K562 (cell line): ENCODE measurements around the gene EEA1.

Experiments used
- FOS ChIP-seq: IDR thresholded peaks from 3 replicates; pipeline ENCODE4 v1.6.1; 2011; ENCODE audit not compliant: insufficient read length; ENCODE audit errors: extremely low read depth
- FOXP4 ChIP-seq: sonication (generic); formaldehyde crosslinking; IDR thresholded peaks from 2 replicates; pipeline ENCODE4 v1.8.0; 2022; ENCODE audit warnings: mild to moderate bottlenecking, missing genetic modification reagents, borderline replicate concordance
- KDM1A ChIP-seq, 2 experiments: fragments of 450-650 bp; IDR thresholded peaks; 2 replicates each; pipeline ENCODE4 v1.6.1; 2016; ENCODE audit warnings: mild to moderate bottlenecking in 2 of 2
- POU5F1 ChIP-seq: fragments of 150-350 bp; IDR thresholded peaks from 2 replicates; pipeline ENCODE4 v1.6.1; 2014; ENCODE audit warnings: borderline replicate concordance, low read length, low read depth, mild to moderate bottlenecking; ENCODE audit not compliant: partially characterized antibody
- PRDM10 ChIP-seq: fragments of 450-650 bp; IDR thresholded peaks from 2 replicates; pipeline ENCODE4 v1.6.1; 2018; ENCODE audit not compliant: partially characterized antibody
- RCOR1 ChIP-seq, 2 experiments: IDR thresholded peaks; 2 replicates each; pipeline ENCODE4 v1.6.1; 2012; ENCODE audit warnings: low read depth in 2 of 2, low read length in 2 of 2, borderline replicate concordance in 1 of 2, improper control_type of control experiment in 1 of 2
- XRCC4 ChIP-seq: IDR thresholded peaks from one replicate; pipeline ENCODE4 v1.6.1; 2011; ENCODE audit not compliant: insufficient read depth, insufficient read length; ENCODE audit errors: extremely low read depth
- ZNF696 ChIP-seq: fragments of 250-450 bp; sonication (Bioruptor Pico); conservative IDR thresholded peaks from 2 replicates; pipeline ENCODE4 v1.4.0; 2020; ENCODE audit warnings: mild to moderate bottlenecking, moderate library complexity
- TF ChIP-seq, protein P1 (sequence below), 2 experiments: fragments of 450-650 bp in 1 of 2; sonication (generic) in 1 of 2; formaldehyde crosslinking in 1 of 2; IDR thresholded peaks; 2 replicates each; pipeline versions ENCODE4 v1.7.1 to v1.9.0; 2016 to 2022; ENCODE audit warnings: inconsistent platforms in 1 of 2, mild to moderate bottlenecking in 1 of 2, missing genetic modification reagents in 1 of 2

DNA sequence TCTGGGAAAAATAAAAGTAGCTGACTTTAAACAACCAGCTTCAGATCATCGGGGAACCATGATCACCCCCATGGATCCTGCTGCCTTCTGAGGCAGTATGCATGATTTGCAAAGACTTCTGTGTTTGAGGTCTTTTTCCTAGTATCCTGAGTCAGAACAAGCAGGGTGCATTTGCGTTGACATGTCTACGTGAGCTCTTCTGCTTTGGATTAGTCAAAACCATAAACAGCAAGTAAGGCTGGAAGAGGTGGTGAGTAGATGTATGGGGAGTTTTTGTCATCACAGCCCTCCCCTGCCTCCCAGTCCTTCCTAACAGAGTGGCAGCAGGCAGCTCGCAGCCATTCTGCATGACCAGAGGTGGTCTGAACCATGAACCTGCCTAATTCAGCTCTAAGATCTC is 202.2 kb downstream of the EEA1 start:
- no peak for TF ChIP-seq KDM1A (IDR thresholded peaks at IDR 0.05)
- no peak for TF ChIP-seq XRCC4
- TF ChIP-seq ZNF696 (CRISPR knock-in tag), result no peak
- TF ChIP-seq FOXP4 (CRISPR knock-in tag), result no peak
- TF ChIP-seq RCOR1 (IDR thresholded peaks at IDR 0.05; ENCODE audit: borderline replicate concordance in 1 of 2, low read depth in 2 of 2, low read length in 2 of 2), result no peak
- TF ChIP-seq, protein P1, sequence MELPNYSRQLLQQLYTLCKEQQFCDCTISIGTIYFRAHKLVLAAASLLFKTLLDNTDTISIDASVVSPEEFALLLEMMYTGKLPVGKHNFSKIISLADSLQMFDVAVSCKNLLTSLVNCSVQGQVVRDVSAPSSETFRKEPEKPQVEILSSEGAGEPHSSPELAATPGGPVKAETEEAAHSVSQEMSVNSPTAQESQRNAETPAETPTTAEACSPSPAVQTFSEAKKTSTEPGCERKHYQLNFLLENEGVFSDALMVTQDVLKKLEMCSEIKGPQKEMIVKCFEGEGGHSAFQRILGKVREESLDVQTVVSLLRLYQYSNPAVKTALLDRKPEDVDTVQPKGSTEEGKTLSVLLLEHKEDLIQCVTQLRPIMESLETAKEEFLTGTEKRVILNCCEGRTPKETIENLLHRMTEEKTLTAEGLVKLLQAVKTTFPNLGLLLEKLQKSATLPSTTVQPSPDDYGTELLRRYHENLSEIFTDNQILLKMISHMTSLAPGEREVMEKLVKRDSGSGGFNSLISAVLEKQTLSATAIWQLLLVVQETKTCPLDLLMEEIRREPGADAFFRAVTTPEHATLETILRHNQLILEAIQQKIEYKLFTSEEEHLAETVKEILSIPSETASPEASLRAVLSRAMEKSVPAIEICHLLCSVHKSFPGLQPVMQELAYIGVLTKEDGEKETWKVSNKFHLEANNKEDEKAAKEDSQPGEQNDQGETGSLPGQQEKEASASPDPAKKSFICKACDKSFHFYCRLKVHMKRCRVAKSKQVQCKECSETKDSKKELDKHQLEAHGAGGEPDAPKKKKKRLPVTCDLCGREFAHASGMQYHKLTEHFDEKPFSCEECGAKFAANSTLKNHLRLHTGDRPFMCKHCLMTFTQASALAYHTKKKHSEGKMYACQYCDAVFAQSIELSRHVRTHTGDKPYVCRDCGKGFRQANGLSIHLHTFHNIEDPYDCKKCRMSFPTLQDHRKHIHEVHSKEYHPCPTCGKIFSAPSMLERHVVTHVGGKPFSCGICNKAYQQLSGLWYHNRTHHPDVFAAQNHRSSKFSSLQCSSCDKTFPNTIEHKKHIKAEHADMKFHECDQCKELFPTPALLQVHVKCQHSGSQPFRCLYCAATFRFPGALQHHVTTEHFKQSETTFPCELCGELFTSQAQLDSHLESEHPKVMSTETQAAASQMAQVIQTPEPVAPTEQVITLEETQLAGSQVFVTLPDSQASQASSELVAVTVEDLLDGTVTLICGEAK (IDR thresholded peaks at IDR 0.05), result no peak
- TF ChIP-seq, protein P1 (CRISPR knock-in tag; IDR thresholded peaks at IDR 0.05), result no peak
- TF ChIP-seq POU5F1, result no peak
- no peak for TF ChIP-seq PRDM10
- no peak for TF ChIP-seq FOS
